Liver (tissue), 9 donors: ENCODE data around the gene SCN1A. TPM values are rescaled to one million over a fixed set of nuclear protein-coding genes. Genes with fewer than 3 reads are reported as not detected.

Source experiments
- DNase-seq: peaks from one replicate; pipeline ENCODE4 v3.0.0-alpha.2; 2017; ENCODE audit warnings: low spot score
- H3K27ac ChIP-seq, 2 donors: one replicate each; pipeline ENCODE4 v1.7.0; 2013; ENCODE audit warnings: inconsistent platforms in 2 of 2, low read length in 2 of 2, control low read depth in 1 of 2, low read depth in 1 of 2, mild to moderate bottlenecking in 1 of 2
- H3K27me3 ChIP-seq, 4 donors: one replicate each; pipeline versions ENCODE4 v1.6.1 to v1.7.0; 2013; ENCODE audit warnings: low read length in 3 of 4, inconsistent platforms in 1 of 4, mild to moderate bottlenecking in 1 of 4, moderate library complexity in 1 of 4; ENCODE audit not compliant: control insufficient read depth in 4 of 4, insufficient read depth in 4 of 4
- H3K36me3 ChIP-seq, 4 donors: one replicate each; pipeline versions ENCODE4 v1.6.1 to v1.7.0; 2013; ENCODE audit warnings: low read length in 3 of 4, mild to moderate bottlenecking in 3 of 4, low read depth in 1 of 4, moderate library complexity in 1 of 4; ENCODE audit not compliant: control insufficient read depth in 4 of 4, insufficient read depth in 3 of 4
- H3K4me1 ChIP-seq, 4 donors: one replicate each; pipeline versions ENCODE4 v1.6.1 to v1.7.0; 2013; ENCODE audit warnings: low read length in 3 of 4, mild to moderate bottlenecking in 3 of 4, moderate library complexity in 1 of 4; ENCODE audit not compliant: control insufficient read depth in 4 of 4, insufficient read depth in 4 of 4
- H3K4me3 ChIP-seq, 3 donors: one replicate each; pipeline versions ENCODE4 v1.6.1 to v1.7.0; 2013; ENCODE audit warnings: low read length in 3 of 3, control low read depth in 1 of 3, low read depth in 1 of 3, mild to moderate bottlenecking in 1 of 3
- H3K9ac ChIP-seq, 2 donors: one replicate each; pipeline ENCODE4 v1.7.0; 2013; ENCODE audit warnings: low read length in 2 of 2, mild to moderate bottlenecking in 2 of 2, moderate library complexity in 2 of 2, control low read depth in 1 of 2, low read depth in 1 of 2
- H3K9me3 ChIP-seq, 4 donors: one replicate each; pipeline versions ENCODE4 v1.6.1 to v1.7.0; 2013; ENCODE audit warnings: low read length in 3 of 4; ENCODE audit not compliant: control insufficient read depth in 4 of 4
- ATF3 ChIP-seq: IDR thresholded peaks from 2 replicates; pipeline ENCODE4 v1.6.1; 2016; ENCODE audit warnings: antibody characterized with exemption
- CTCF ChIP-seq: fragments of 150-350 bp; IDR thresholded peaks from 2 replicates; pipeline ENCODE4 v1.5.1; 2017; ENCODE audit warnings: improper control_type of control experiment, low read depth, low read length; ENCODE audit not compliant: missing input control
- EGR1 ChIP-seq, 2 donors: IDR thresholded peaks; 2 replicates each; pipeline ENCODE4 v1.6.1; 2016 to 2018; ENCODE audit warnings: antibody characterized with exemption in 2 of 2, low read depth in 2 of 2
- FOXA1 ChIP-seq: IDR thresholded peaks from 2 replicates; pipeline ENCODE4 v1.6.1; 2016; ENCODE audit warnings: antibody characterized with exemption
- FOXA2 ChIP-seq: IDR thresholded peaks from 2 replicates; pipeline ENCODE4 v1.6.1; 2016; ENCODE audit warnings: antibody characterized with exemption
- GABPA ChIP-seq, 2 donors: IDR thresholded peaks in 1 of 2; conservative IDR thresholded peaks in 1 of 2; 2 replicates each; pipeline ENCODE4 v1.6.1; 2016; ENCODE audit warnings: antibody characterized with exemption in 2 of 2, mild to moderate bottlenecking in 1 of 2, moderate library complexity in 1 of 2
- HNF4G ChIP-seq: IDR thresholded peaks from 2 replicates; pipeline ENCODE4 v1.6.1; 2016; ENCODE audit warnings: antibody characterized with exemption
- JUND ChIP-seq, 2 donors: IDR thresholded peaks; 2 replicates each; pipeline ENCODE4 v1.6.1; 2016; ENCODE audit warnings: antibody characterized with exemption in 2 of 2
- MAX ChIP-seq: IDR thresholded peaks from 2 replicates; pipeline ENCODE4 v1.6.1; 2016; ENCODE audit warnings: antibody characterized with exemption
- NR2F2 ChIP-seq: IDR thresholded peaks from 2 replicates; pipeline ENCODE4 v1.6.1; 2016; ENCODE audit warnings: antibody characterized with exemption
- RAD21 ChIP-seq, 2 donors: IDR thresholded peaks; 2 replicates each; pipeline ENCODE4 v1.6.1; 2016; ENCODE audit warnings: antibody characterized with exemption in 2 of 2, mild to moderate bottlenecking in 2 of 2
- REST ChIP-seq: IDR thresholded peaks from 2 replicates; pipeline ENCODE4 v1.6.1; 2016; ENCODE audit warnings: antibody characterized with exemption, mild to moderate bottlenecking
- RXRA ChIP-seq, 2 donors: IDR thresholded peaks; 2 replicates each; pipeline ENCODE4 v1.6.1; 2017 to 2018; ENCODE audit warnings: antibody characterized with exemption in 2 of 2, mild to moderate bottlenecking in 1 of 2
- SP1 ChIP-seq: IDR thresholded peaks from 2 replicates; pipeline ENCODE4 v1.6.1; 2018; ENCODE audit warnings: antibody characterized with exemption, mild to moderate bottlenecking
- TAF1 ChIP-seq: conservative IDR thresholded peaks from 2 replicates; pipeline ENCODE4 v1.6.1; 2016; ENCODE audit warnings: antibody characterized with exemption, mild to moderate bottlenecking
- YY1 ChIP-seq: IDR thresholded peaks from 2 replicates; pipeline ENCODE4 v1.6.1; 2016; ENCODE audit warnings: antibody characterized with exemption, mild to moderate bottlenecking
- ZBTB33 ChIP-seq: IDR thresholded peaks from 2 replicates; pipeline ENCODE4 v1.6.1; 2016; ENCODE audit warnings: antibody characterized with exemption
- WGBS: extraction: QIAGEN DNeasy Blood & Tissue Kit; methylation state at CpG from one replicate; pipeline ENCODE4 v1.1.7; 2013; 5-methylcytosine and 5-hydroxymethylcytosine counted together
- polyA plus RNA-seq, 2 donors: library from polyadenylated mRNA; stranded (reverse) in 1 of 2; unstranded in 1 of 2; fragments of 200-250 nt in 1 of 2; fragments of >200 nt in 1 of 2; fragmentation: Nextera tagmentation in 1 of 2; extraction: Ambion mirVana in 1 of 2; gene quantifications; one replicate each; pipeline versions ENCODE4 v1.2.1 to v1.2.3, GENCODE V29; 2013 to 2015
- total RNA-seq, 2 donors: library from RNA; depleted of rRNA; stranded (reverse); fragments of >200 nt; gene quantifications; one replicate each; pipeline ENCODE4 v1.2.3, GENCODE V29; 2014
- donor health status: healthy.
- donor health status: healthy.
- donor health status: healthy.
- donor health status: healthy.
- donor health status: healthy.

The SCN1A gene
- total and polyA plus RNA-seq, 4 donors: 0.11 TPM; not detected in 3

GRCh38 chr2:165967746-165968145, 160.1 kb downstream of the SCN1A start:
- TF ChIP-seq EGR1 (IDR thresholded peaks at IDR 0.05; ENCODE audit: low read depth in 2 of 2) (no peak), RAD21 (IDR thresholded peaks at IDR 0.05) (no peak)
- WGBS: 89% methylated on average over 3 of the region's 3 CpGs
- no peaks in the 10 kb centered on the region for H3K4me1 ChIP-seq

GRCh38 chr2:165961818-165962217, 166.0 kb downstream of the SCN1A start:
- 97% methylated on average over 4 of the region's 4 CpGs for WGBS
- Histone ChIP-seq H3K4me3 (no peak overlapping the region), H3K27me3 (peaks cover 0 to 2% (median 0%) of the 10 kb centered on the region in 4 donors), H3K4me1 (no peaks in the 10 kb centered on the region), H3K27ac (no peak overlapping the region), H3K9ac (no peak overlapping the region), H3K9me3 (no peaks in the 10 kb centered on the region), H3K36me3 (no peaks in the 10 kb centered on the region)
- DNase-seq: no peak
- TF ChIP-seq HNF4G: no peak
- TF ChIP-seq CTCF: no peak
- no peak for TF ChIP-seq FOXA2
- TF ChIP-seq SP1: no peak
- no peak for TF ChIP-seq RAD21 (IDR thresholded peaks at IDR 0.05)
- TF ChIP-seq MAX: no peak
- TF ChIP-seq REST: no peak
- TF ChIP-seq FOXA1: no peak
- no peak for TF ChIP-seq ZBTB33
- TF ChIP-seq JUND (IDR thresholded peaks at IDR 0.05): no peak
- no peak for TF ChIP-seq RXRA (IDR thresholded peaks at IDR 0.05)
- TF ChIP-seq GABPA (IDR thresholded peaks at IDR 0.05 in 1 of 2, conservative IDR thresholded peaks at IDR 0.05 in 1 of 2): no peak
- TF ChIP-seq TAF1: no peak
- TF ChIP-seq ATF3: no peak
- TF ChIP-seq NR2F2: no peak
- no peak for TF ChIP-seq YY1

More at GRCh38 chr2:165967746-165968145, 160.1 kb downstream of the SCN1A start:
- H3K4me3 ChIP-seq: no peak overlapping the region
- no peak overlapping the region for H3K27ac ChIP-seq
- H3K9me3 ChIP-seq: no peaks in the 10 kb centered on the region
- DNase-seq: no peak
- no peak overlapping the region for H3K9ac ChIP-seq
- peaks cover 0 to 2% (median 0%) of the 10 kb centered on the region in 4 donors for H3K27me3 ChIP-seq
- H3K36me3 ChIP-seq: no peaks in the 10 kb centered on the region
